ENCODE measurements around the gene SLC14A1. TPM values are rescaled to one million over a fixed set of nuclear protein-coding genes. Genes with fewer than 3 reads are reported as not detected.

The SLC14A1 gene
- total and polyA plus RNA-seq, 9 donors, result 0.20 to 3.3 (median 0.43) TPM; not detected in 1

DNA sequence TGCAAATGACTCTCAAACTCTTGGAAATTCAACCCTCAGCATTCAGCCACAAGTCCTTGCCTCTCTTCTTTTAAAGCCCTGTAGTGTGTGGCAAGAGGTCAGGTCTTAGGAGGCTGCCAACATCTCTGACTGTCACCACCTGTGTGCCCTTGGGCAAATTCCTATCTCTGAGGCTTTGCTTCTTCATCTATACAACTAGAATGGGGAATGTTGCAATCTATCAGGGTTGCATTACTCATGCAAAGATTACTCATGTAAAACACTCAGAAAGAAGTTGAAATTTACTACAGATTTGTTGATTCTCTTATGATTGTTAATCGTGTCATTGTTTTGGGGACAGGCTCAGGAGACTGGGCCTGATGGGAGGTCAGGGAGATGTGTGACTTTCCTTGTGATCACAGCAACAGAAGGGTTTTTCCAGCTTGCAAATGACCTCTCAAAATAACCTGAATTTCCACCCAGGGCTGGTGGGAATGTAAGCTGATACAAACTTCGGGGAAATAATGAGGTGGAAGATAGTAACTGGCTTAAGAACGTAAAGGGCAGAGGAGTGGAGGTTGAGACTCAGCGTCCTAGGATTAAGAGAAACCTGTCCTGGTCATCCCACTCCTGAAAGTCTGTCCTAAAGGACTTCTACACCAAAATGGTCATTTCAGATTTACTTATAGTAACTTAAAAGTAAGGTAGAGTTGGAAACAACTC lies 69.4 kb downstream of the SLC14A1 start:
- intact Hi-C loops (cut with DNase I), result no loop called here
- H3K4me3 ChIP-seq, result no peak overlapping the region
- H3K27ac ChIP-seq, result no peak overlapping the region
- no peaks in the 10 kb centered on the region for H3K9me3 ChIP-seq
- no peak for DNase-seq
- no peaks in the 10 kb centered on the region for H3K27me3 ChIP-seq
- H3K36me3 ChIP-seq, result no peaks in the 10 kb centered on the region
- WGBS, 3 donors, result 41 to 56% (median 53%) methylated on average over 4 of the region's 4 CpGs
- TF ChIP-seq EP300 (IDR thresholded peaks at IDR 0.05), result no peak
- no peak for TF ChIP-seq POLR2A (IDR thresholded peaks at IDR 0.05)
- TF ChIP-seq, protein P1, sequence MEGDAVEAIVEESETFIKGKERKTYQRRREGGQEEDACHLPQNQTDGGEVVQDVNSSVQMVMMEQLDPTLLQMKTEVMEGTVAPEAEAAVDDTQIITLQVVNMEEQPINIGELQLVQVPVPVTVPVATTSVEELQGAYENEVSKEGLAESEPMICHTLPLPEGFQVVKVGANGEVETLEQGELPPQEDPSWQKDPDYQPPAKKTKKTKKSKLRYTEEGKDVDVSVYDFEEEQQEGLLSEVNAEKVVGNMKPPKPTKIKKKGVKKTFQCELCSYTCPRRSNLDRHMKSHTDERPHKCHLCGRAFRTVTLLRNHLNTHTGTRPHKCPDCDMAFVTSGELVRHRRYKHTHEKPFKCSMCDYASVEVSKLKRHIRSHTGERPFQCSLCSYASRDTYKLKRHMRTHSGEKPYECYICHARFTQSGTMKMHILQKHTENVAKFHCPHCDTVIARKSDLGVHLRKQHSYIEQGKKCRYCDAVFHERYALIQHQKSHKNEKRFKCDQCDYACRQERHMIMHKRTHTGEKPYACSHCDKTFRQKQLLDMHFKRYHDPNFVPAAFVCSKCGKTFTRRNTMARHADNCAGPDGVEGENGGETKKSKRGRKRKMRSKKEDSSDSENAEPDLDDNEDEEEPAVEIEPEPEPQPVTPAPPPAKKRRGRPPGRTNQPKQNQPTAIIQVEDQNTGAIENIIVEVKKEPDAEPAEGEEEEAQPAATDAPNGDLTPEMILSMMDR (IDR thresholded peaks at IDR 0.05), result no peak
- H3K4me1 ChIP-seq (ENCODE audit: insufficient read depth), result no peaks in the 10 kb centered on the region

- Histone ChIP-seq H3K4me1 (ENCODE audit: insufficient read depth) (no peaks in the 10 kb centered on the region), H3K4me3 (no peak overlapping the region), H3K9me3 (peaks cover 0 to 8% of the 10 kb centered on the region in 2 donors), H3K27ac (no peak overlapping the region), H3K36me3 (no peaks in the 10 kb centered on the region), H3K27me3 (no peaks in the 10 kb centered on the region)
- WGBS, 3 donors, result 88 to 100% (median 93%) methylated on average over 1 of the region's 1 CpG
- DNase-seq, result no peak
- TF ChIP-seq EP300 (IDR thresholded peaks at IDR 0.05), result no peak
- no peak for TF ChIP-seq POLR2A (IDR thresholded peaks at IDR 0.05)
- TF ChIP-seq, protein P1 (IDR thresholded peaks at IDR 0.05), result no peak
- intact Hi-C loops (cut with DNase I), result no loop called here
These were observed 77.5 kb downstream of the SLC14A1 start for GRCh38 chr18:45801416-45802004.

Small RNAs within 50 kb of the gene (small RNA-seq; reads per million reads assigned to genes)
- not detected for gene AC087685.1

Other genes with a start within 250 kb of the SLC14A1 start
- under 1 TPM in 3 of 7 donors, not detected in 4; 0.10 to 0.34 (median 0.10) TPM for gene SLC14A2, start 108.7 kb upstream of the SLC14A1 start, total RNA-seq
- gene SLC14A2, start 108.7 kb upstream of the SLC14A1 start, polyA plus RNA-seq, result under 1 TPM in 1 of 2 donors, not detected in 1; 0.50 TPM
- 1 to 10 TPM in 1 of 7 donors, under 1 TPM in 4, not detected in 2; 0.12 to 1.4 (median 0.30) TPM for gene SIGLEC15, start 101.5 kb downstream of the SLC14A1 start, total RNA-seq
- under 1 TPM in 1 of 2 donors, not detected in 1; 0.05 TPM for gene SIGLEC15, start 101.5 kb downstream of the SLC14A1 start, polyA plus RNA-seq
- gene EPG5, start 243.1 kb downstream of the SLC14A1 start, total RNA-seq, result 10 to 100 TPM; 16.4 to 28.4 (median 25.8) TPM
- gene EPG5, start 243.1 kb downstream of the SLC14A1 start, polyA plus RNA-seq, result 10 to 100 TPM in 1 of 2 donors, 1 to 10 TPM in 1; 8.9 to 13.6 TPM

Data from ovary (tissue), 9 donors.